C1 segment of cervical spinal cord (tissue), 14 donors: Measurements from ENCODE around the gene ITPA.

Experiments
- DNase-seq, 14 donors: peaks; one replicate each; lab custom pipeline; 2025; lab: John Stamatoyannopoulos, UW

The ITPA gene

GRCh38 chr20:3227506-3227905 lies 18.2 kb downstream of the ITPA start:
- no peak for DNase-seq

DNA sequence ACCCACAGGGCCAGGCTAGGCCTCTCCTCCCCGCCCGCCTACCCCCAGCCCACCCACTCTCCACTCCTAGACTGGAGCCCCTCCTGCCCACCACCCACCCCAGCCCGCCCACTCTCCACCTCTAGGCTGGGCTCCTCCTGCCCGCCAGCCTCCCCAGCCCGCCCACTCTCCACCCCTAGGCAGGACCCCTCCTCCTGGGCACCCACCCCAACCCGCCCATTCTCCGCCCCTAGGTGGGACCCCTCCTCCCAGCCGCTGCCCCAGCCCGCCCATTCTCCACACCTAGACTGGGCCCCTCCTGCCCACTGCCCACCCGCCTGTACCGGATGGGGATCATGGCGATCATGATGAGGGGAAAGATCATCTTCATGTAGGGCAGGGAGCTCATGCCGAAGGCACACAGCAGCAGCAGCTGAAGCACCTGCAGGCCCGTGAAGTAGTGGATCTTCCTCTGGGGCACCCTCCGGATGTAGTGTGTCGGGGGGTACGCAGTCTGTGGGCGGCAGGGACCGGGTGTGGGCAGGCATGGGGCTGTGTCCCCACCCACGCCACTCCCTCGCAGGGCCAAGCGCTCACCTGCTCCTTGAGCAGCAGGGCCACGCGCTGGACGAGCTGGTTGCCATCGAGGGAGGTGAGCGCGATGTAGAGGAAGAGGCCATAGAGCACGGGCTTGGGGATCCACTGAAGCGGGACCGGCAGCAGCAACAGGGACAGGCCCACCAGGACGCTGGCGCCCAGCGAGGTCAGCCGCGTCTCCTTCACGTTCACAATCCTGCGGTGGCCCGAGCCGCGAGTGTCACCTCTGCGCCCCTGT lies 18.8 kb downstream of the ITPA start:
- no peak for DNase-seq

GRCh38 chr20:3228750-3229032 lies 19.4 kb downstream of the ITPA start:
- no peak for DNase-seq

DNA sequence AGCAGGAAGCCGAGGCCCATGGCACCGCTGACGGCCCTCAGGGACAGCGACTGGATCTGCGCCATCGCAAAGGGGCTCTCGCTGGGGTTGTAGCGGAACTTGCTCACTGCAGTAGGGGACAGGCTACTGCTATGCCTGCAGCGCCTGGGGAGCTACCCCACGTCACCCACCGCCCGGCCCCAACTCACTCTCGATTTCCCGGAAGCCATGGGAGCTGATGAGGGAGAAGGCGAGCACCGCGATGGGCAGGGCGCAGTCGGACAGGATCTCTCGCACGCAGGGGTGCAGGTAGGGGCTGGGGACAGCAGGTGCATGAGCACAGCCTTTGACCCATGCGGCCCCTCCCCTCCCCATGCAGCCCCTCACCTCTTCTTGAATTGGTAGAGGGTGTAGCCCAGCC lies 19.9 kb downstream of the ITPA start:
- no peak for DNase-seq

GRCh38 chr20:3229798-3230197 lies 20.5 kb downstream of the ITPA start:
- DNase-seq: no peak

GRCh38 chr20:3231116-3231515 lies 21.8 kb downstream of the ITPA start:
- no peak for DNase-seq

- no peak for DNase-seq
Measured at GRCh38 chr20:3231889-3232588, 22.7 kb downstream of the ITPA start.

- no peak for DNase-seq
Measured at GRCh38 chr20:3233131-3233990, 24.1 kb downstream of the ITPA start.

DNA sequence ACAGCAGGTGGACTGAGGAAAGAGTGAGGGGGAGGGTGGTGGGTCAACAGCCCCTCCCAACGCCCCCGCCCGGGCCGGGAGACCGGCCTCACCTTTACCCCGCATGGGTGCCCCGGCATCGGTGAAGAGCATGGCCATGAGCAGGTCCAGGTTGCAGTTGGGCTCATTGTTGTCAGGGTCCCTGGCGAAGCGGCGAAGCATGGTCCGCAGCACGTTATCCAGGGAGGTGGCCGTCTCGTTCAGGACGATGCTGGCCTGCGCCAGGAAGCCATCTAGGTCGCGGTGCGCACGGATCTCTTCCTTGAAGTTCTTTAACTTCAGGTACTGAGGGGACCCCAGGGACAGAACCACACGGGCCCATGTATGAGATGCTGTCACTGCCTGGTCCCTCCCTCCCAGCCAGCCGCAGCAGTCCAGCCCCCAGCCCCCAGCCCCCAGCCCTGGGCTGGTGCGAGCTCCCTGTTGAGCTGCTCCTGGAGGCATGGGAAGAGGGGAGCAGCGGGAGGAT lies 24.7 kb downstream of the ITPA start:
- DNase-seq: no peak

DNA sequence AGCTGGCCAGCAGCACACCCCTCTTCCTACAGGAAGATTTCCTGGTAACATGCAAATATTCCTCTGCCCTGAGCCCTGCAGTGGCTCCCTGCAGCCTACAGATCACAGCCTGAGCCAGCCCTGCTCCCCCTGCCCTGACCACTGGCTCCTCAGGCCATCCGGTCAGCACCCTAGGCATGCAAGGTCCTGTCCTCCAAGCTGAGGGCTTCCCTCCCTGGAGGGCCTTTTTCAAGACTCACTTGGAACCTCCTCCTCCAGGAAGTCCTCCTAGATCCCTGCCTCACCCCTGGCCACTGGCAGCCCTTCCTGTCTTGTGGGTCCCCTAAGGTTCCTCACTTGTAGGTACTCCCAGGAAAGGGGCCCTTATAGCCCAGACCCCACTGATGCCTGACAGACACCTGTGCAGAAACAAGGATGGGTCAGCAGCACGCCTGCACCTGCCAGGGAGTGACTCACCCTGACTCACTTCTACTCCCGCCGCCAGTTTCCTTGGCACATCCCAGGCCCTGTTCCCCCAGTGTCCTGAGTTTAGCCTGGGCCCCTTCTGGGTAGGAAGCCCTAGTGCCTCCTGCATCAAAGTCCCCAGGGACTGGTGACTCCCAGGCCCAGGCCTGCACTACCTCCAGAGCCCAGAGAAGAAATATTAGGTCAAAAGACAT lies 26.5 kb downstream of the ITPA start:
- no peak for DNase-seq

DNA sequence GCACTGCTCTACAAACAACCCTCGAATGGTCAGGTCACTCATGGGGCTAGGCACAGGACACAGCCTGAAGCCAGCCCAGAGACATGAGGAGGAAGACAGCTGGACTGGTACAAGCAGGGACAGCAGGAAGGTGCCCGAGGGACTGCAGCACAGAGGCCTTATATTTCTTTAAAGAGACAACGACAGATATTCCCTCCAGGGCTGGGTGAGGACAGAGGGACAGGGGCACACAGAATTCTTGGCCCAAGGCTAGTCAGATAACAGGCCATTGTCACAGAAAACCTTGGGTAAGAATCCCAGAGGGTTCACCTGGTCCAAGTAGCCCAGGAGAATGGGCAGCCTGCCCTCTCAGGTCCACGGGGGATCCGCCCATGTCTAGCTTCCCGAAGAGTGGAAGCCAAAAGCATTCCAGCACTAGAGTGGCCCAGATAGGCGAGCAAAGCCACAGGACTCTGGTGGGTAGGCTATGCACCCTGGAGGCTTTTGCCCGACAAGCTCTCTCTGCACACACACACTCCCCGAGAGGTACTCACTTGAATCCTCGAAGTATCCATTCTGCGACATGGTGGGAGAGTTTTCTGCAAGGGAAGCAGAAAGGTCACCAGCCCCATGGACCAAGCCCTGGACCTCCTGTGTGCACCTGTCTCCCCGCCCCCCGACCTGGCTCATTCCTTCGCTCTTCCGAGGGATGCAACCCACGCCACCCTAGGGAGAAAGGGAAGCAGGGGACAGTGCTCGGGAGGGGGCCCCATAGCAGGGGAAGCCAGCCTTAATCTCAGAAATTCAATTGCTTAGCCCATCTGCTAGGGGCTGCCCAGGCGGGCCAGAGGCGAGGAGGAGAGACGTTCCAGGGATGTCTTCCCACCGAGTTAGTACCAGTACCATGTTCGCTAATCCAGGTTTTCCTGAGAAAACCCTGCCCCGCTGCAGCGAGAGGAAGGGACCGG lies 28.0 kb downstream of the ITPA start:
- DNase-seq: no peak

GRCh38 chr20:3237958-3238615 lies 28.8 kb downstream of the ITPA start:
- no peak for DNase-seq

DNA sequence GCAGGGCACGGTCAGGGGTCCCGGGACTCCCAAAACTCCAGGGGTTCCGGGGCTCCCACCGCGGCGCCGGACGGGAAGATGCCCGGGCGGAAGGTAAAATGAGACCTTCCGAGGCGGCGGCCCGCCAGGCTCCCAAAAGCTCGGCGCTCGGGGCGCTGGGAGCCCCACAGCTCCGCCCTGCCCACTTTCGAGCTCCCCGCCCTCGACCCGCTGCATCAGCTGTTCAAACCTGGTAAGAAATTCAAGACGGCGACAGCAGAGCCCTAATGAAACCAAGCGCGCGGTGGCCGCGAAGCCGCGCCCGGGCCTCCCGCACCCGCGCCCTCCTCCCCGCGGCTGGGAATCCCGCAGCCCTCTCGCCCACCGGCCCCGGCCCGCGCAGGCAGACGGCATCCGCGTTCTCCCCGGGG lies 29.3 kb downstream of the ITPA start:
- no peak for DNase-seq

DNA sequence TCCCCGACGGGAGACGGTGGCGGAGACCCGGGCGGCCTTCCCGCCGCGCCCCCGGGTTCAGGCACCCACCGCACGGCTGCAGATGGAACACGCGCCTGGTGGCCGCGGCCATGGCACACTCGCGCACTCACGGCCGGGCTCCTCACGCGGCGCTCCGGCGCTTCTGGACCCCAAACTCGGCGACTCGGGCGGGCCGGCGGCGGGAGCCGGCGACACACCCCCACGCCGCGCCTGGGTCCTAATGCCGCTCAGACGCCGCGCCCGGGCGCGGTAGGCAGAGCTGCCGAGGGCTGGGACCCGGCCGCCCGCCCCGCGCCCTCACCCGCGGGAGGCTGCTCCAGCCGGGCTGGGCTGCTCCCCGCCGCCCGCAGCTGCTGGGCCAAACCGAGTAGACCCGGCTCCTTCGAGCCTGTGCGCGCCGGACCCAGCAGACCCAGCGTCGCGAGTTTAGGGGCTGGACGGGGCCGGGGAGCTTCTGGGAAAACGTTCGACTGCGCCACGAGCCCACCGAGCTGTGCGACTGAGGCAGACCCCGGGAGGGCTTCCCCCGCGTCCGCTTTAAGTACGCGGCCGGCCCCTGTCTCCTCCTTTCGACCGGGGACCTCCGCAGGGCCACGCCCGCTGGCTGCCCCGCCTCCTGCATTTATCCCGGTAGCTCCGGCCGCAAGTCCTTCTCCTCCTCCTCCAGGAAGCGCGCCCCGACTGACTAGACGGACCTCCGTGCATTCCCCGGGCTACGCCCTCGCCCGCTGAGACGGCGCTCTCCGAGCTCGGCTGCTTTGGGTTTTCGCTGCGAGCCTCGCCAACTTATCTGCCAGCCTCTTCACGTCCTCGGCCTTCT lies 29.9 kb downstream of the ITPA start, which contains the start of gene SLC4A11:
Gene SLC4A11, minus strand, starts transcription at position 165 of the 841 bp plus-strand sequence. Its CDS starts 53 bp downstream, at position 112.
- no peak for DNase-seq

- no peak for DNase-seq
Measured at GRCh38 chr20:3239867-3240775, 30.8 kb downstream of the ITPA start.

GRCh38 chr20:3240776-3241363 lies 31.6 kb downstream of the ITPA start:
- no peak for DNase-seq

DNA sequence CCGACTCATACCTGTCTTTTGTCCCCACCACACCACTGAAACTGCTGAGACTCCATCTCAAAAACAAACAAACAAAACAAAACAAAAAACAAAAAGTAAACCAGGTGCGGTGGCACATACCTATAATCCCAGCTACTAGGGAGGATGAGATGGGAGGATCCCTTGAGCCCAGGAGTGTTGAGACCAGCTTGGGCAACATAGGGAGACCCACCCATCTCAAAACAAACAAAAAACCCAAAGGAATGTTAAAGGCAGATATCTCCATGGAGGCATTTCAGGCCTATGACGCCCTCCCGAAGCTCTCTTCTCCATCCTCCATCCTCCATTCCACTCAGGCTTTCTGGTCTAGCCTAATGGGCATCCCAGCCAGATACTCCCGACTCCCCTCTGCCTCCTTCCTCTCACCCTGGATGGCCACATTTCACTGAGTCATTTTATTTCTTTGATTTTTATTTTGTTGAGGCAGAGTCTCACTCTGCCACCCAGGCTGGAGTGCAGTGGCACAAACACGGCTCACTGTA lies 32.9 kb downstream of the ITPA start:
- no peak for DNase-seq
